ENCODE results near the gene SH3RF1.

SH3RF1 gene

DNA sequence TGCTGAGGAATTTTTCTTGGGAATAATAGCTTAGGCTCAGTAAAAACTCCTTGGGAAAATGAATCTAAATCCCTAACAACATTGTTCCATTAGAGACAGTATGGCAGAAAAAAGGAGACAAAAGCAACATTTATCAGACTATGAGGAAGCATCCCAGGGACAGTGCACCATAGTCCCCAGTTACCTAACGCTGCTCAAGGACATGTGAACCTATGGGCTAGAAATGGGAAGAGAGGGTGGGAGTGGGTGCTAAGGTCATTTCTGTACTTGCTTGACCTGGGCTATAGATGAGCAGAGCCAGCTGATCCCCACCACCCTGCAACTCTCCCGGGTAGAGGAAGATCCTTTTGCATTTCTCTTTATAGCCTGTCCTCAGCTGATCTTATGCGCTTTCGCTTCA lies 162.5 kb downstream of the SH3RF1 start:
- Histone ChIP-seq H3K9me3 (ENCODE audit: control insufficient read depth, low read length) (no peaks in the 10 kb centered on the region), H3K9ac (ENCODE audit: low read length) (no peak overlapping the region), H3K4me3 (ENCODE audit: low read length) (no peak overlapping the region), H3K36me3 (ENCODE audit: control insufficient read depth, insufficient read depth, low read length) (peaks cover 6% of the 10 kb centered on the region), H3K4me1 (ENCODE audit: control insufficient read depth, insufficient read depth, low read length) (no peaks in the 10 kb centered on the region), H3K27me3 (ENCODE audit: control insufficient read depth, insufficient read depth, low read length) (no peaks in the 10 kb centered on the region)

DNA sequence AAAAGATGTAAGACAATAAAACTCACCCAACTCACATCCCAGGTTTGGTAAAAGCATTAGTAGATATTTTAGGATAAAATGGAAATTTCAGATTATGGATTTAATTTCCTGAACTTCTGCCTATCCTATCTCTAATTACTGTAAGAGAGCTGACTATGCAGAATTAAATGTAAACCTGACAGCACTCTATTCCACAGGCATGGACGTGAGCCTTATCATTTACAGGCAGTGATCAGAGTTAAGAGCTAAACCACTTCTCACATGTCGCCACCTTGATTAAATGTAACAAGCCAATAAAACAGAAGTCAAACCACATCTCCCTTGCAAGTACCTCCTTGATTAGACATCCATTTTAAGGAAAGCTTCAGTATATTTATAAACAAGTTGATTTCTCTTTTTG lies 163.2 kb downstream of the SH3RF1 start:
- no peak overlapping the region for H3K9ac ChIP-seq (ENCODE audit: low read length)
- H3K36me3 ChIP-seq (ENCODE audit: control insufficient read depth, insufficient read depth, low read length): peaks cover 6% of the 10 kb centered on the region
- H3K4me1 ChIP-seq (ENCODE audit: control insufficient read depth, insufficient read depth, low read length): no peaks in the 10 kb centered on the region
- H3K27me3 ChIP-seq (ENCODE audit: control insufficient read depth, insufficient read depth, low read length): no peaks in the 10 kb centered on the region
- no peaks in the 10 kb centered on the region for H3K9me3 ChIP-seq (ENCODE audit: control insufficient read depth, low read length)
- H3K4me3 ChIP-seq (ENCODE audit: low read length): no peak overlapping the region

GRCh38 chr4:169106696-169107229 lies 164.0 kb downstream of the SH3RF1 start:
- Histone ChIP-seq H3K36me3 (ENCODE audit: control insufficient read depth, insufficient read depth, low read length) (peaks cover 6% of the 10 kb centered on the region), H3K4me3 (ENCODE audit: low read length) (no peak overlapping the region), H3K9ac (ENCODE audit: low read length) (no peak overlapping the region), H3K9me3 (ENCODE audit: control insufficient read depth, low read length) (no peaks in the 10 kb centered on the region), H3K27me3 (ENCODE audit: control insufficient read depth, insufficient read depth, low read length) (no peaks in the 10 kb centered on the region), H3K4me1 (ENCODE audit: control insufficient read depth, insufficient read depth, low read length) (no peaks in the 10 kb centered on the region)

GRCh38 chr4:169105620-169106019 lies 165.1 kb downstream of the SH3RF1 start:
- Histone ChIP-seq H3K9ac (ENCODE audit: low read length) (no peak overlapping the region), H3K4me1 (ENCODE audit: control insufficient read depth, insufficient read depth, low read length) (no peaks in the 10 kb centered on the region), H3K36me3 (ENCODE audit: control insufficient read depth, insufficient read depth, low read length) (peaks cover 6% of the 10 kb centered on the region), H3K27me3 (ENCODE audit: control insufficient read depth, insufficient read depth, low read length) (no peaks in the 10 kb centered on the region), H3K9me3 (ENCODE audit: control insufficient read depth, low read length) (no peaks in the 10 kb centered on the region), H3K4me3 (ENCODE audit: low read length) (no peak overlapping the region)

DNA sequence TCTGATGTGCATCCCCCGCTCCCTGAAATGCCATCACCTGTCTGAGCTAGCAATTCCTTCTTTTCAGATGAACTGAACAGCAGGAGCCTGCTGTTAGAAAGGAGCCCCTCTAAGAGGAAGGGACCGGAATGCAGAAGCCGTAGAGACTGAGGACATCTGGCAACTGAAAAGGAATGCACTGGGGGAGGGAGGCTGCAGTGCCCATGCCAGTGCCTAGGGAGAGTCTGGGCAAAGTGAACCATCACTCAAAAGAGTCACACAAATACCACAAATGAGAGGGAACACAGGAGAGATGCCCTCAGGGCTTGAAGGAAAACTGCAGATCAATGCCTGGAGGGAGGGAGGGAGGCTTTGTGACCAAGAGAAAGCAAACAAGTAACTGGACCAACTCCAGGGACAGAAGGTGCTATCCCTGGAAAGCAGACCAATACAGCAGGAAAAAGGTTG lies 166.8 kb downstream of the SH3RF1 start:
- Histone ChIP-seq H3K4me3 (ENCODE audit: low read length) (no peak overlapping the region), H3K36me3 (ENCODE audit: control insufficient read depth, insufficient read depth, low read length) (peaks cover 6% of the 10 kb centered on the region), H3K9me3 (ENCODE audit: control insufficient read depth, low read length) (no peaks in the 10 kb centered on the region), H3K4me1 (ENCODE audit: control insufficient read depth, insufficient read depth, low read length) (no peaks in the 10 kb centered on the region), H3K9ac (ENCODE audit: low read length) (no peak overlapping the region), H3K27me3 (ENCODE audit: control insufficient read depth, insufficient read depth, low read length) (no peaks in the 10 kb centered on the region)

- Histone ChIP-seq H3K9ac (ENCODE audit: low read length) (no peak overlapping the region), H3K4me1 (ENCODE audit: control insufficient read depth, insufficient read depth, low read length) (no peaks in the 10 kb centered on the region), H3K27me3 (ENCODE audit: control insufficient read depth, insufficient read depth, low read length) (no peaks in the 10 kb centered on the region), H3K9me3 (ENCODE audit: control insufficient read depth, low read length) (no peaks in the 10 kb centered on the region), H3K4me3 (ENCODE audit: low read length) (no peak overlapping the region), H3K36me3 (ENCODE audit: control insufficient read depth, insufficient read depth, low read length) (no peaks in the 10 kb centered on the region)
These were observed 168.7 kb downstream of the SH3RF1 start for GRCh38 chr4:169102026-169102425.

GRCh38 chr4:169100670-169101101 lies 170.1 kb downstream of the SH3RF1 start:
- Histone ChIP-seq H3K4me1 (ENCODE audit: control insufficient read depth, insufficient read depth, low read length) (no peaks in the 10 kb centered on the region), H3K9ac (ENCODE audit: low read length) (no peak overlapping the region), H3K4me3 (ENCODE audit: low read length) (no peak overlapping the region), H3K9me3 (ENCODE audit: control insufficient read depth, low read length) (no peaks in the 10 kb centered on the region), H3K27me3 (ENCODE audit: control insufficient read depth, insufficient read depth, low read length) (no peaks in the 10 kb centered on the region), H3K36me3 (ENCODE audit: control insufficient read depth, insufficient read depth, low read length) (no peaks in the 10 kb centered on the region)

- H3K27me3 ChIP-seq (ENCODE audit: control insufficient read depth, insufficient read depth, low read length): no peaks in the 10 kb centered on the region
- no peaks in the 10 kb centered on the region for H3K9me3 ChIP-seq (ENCODE audit: control insufficient read depth, low read length)
- H3K9ac ChIP-seq (ENCODE audit: low read length): no peak overlapping the region
- no peak overlapping the region for H3K4me3 ChIP-seq (ENCODE audit: low read length)
- H3K36me3 ChIP-seq (ENCODE audit: control insufficient read depth, insufficient read depth, low read length): no peaks in the 10 kb centered on the region
- H3K4me1 ChIP-seq (ENCODE audit: control insufficient read depth, insufficient read depth, low read length): no peaks in the 10 kb centered on the region
These were observed 171.0 kb downstream of the SH3RF1 start for GRCh38 chr4:169099771-169100180.

- Histone ChIP-seq H3K4me1 (ENCODE audit: control insufficient read depth, insufficient read depth, low read length) (no peaks in the 10 kb centered on the region), H3K4me3 (ENCODE audit: low read length) (no peak overlapping the region), H3K36me3 (ENCODE audit: control insufficient read depth, insufficient read depth, low read length) (no peaks in the 10 kb centered on the region), H3K27me3 (ENCODE audit: control insufficient read depth, insufficient read depth, low read length) (no peaks in the 10 kb centered on the region), H3K9me3 (ENCODE audit: control insufficient read depth, low read length) (no peaks in the 10 kb centered on the region), H3K9ac (ENCODE audit: low read length) (no peak overlapping the region)
These were observed 171.6 kb downstream of the SH3RF1 start for GRCh38 chr4:169098969-169099690.

DNA sequence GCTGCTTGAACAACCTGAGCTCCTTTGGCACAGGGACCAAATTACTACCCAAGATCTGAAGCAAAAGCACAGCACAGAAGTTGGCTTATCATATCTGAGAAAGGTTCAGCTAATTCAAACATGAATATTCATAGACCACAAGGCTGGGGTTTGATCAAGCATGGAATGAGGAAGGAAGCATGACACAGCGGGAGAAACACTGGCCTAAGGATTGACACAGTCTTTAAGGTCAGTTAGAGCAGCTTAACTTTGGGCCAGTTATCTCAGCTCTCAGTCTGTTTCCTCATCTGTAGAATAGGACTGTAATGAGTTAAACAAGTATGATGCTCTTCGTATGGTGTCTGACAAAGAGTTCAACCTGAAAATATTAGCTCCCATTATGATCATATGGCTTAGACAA lies 172.2 kb downstream of the SH3RF1 start:
- Histone ChIP-seq H3K4me3 (ENCODE audit: low read length) (no peak overlapping the region), H3K9ac (ENCODE audit: low read length) (no peak overlapping the region), H3K36me3 (ENCODE audit: control insufficient read depth, insufficient read depth, low read length) (no peaks in the 10 kb centered on the region), H3K4me1 (ENCODE audit: control insufficient read depth, insufficient read depth, low read length) (no peaks in the 10 kb centered on the region), H3K27me3 (ENCODE audit: control insufficient read depth, insufficient read depth, low read length) (no peaks in the 10 kb centered on the region), H3K9me3 (ENCODE audit: control insufficient read depth, low read length) (no peaks in the 10 kb centered on the region)

- Histone ChIP-seq H3K36me3 (ENCODE audit: control insufficient read depth, insufficient read depth, low read length) (no peaks in the 10 kb centered on the region), H3K4me1 (ENCODE audit: control insufficient read depth, insufficient read depth, low read length) (no peaks in the 10 kb centered on the region), H3K27me3 (ENCODE audit: control insufficient read depth, insufficient read depth, low read length) (no peaks in the 10 kb centered on the region), H3K9me3 (ENCODE audit: control insufficient read depth, low read length) (no peaks in the 10 kb centered on the region), H3K4me3 (ENCODE audit: low read length) (no peak overlapping the region), H3K9ac (ENCODE audit: low read length) (no peak overlapping the region)
These were observed 172.7 kb downstream of the SH3RF1 start for GRCh38 chr4:169098054-169098497.

GRCh38 chr4:169096221-169096620 lies 174.5 kb downstream of the SH3RF1 start:
- peaks cover 5% of the 10 kb centered on the region for H3K36me3 ChIP-seq (ENCODE audit: control insufficient read depth, insufficient read depth, low read length)

More at GRCh38 chr4:169096221-169096620, 174.5 kb downstream of the SH3RF1 start:
- Histone ChIP-seq H3K4me3 (ENCODE audit: low read length) (no peak overlapping the region), H3K9me3 (ENCODE audit: control insufficient read depth, low read length) (no peaks in the 10 kb centered on the region), H3K27me3 (ENCODE audit: control insufficient read depth, insufficient read depth, low read length) (no peaks in the 10 kb centered on the region), H3K9ac (ENCODE audit: low read length) (no peak overlapping the region), H3K4me1 (ENCODE audit: control insufficient read depth, insufficient read depth, low read length) (no peaks in the 10 kb centered on the region)

All from mucosa of stomach (tissue), 1 donor.